GM13976 (cell line): Measurements from ENCODE around the gene RPL19.

ENCODE experiments used
- DNase-seq: peaks from one replicate; pipeline ENCODE4 v3.0.0; 2012; ENCODE audit warnings: low spot score
- in situ Hi-C: fragments of 300-500 bp; cut with MboI; formaldehyde crosslinking; loops from one replicate; pipeline ENCODE4 v1.12.0; 2022; ENCODE audit warnings: low sequenced_read_pairs, mixed read lengths, inconsistent platforms; ENCODE audit not compliant: unreplicated experiment
- TF ChIP-seq, protein P1 (sequence below): IDR thresholded peaks from 2 replicates; pipeline ENCODE4 v1.5.1; 2012; ENCODE audit warnings: borderline replicate concordance, mild to moderate bottlenecking; ENCODE audit not compliant: insufficient read depth; ENCODE audit errors: extremely low read depth, missing control alignments, control extremely low read depth

The RPL19 gene

GRCh38 chr17:39251997-39252396 lies 51.9 kb downstream of the RPL19 start:
- DNase-seq, result no peak
- in situ Hi-C loops, result no loop called here
- TF ChIP-seq, protein P1, sequence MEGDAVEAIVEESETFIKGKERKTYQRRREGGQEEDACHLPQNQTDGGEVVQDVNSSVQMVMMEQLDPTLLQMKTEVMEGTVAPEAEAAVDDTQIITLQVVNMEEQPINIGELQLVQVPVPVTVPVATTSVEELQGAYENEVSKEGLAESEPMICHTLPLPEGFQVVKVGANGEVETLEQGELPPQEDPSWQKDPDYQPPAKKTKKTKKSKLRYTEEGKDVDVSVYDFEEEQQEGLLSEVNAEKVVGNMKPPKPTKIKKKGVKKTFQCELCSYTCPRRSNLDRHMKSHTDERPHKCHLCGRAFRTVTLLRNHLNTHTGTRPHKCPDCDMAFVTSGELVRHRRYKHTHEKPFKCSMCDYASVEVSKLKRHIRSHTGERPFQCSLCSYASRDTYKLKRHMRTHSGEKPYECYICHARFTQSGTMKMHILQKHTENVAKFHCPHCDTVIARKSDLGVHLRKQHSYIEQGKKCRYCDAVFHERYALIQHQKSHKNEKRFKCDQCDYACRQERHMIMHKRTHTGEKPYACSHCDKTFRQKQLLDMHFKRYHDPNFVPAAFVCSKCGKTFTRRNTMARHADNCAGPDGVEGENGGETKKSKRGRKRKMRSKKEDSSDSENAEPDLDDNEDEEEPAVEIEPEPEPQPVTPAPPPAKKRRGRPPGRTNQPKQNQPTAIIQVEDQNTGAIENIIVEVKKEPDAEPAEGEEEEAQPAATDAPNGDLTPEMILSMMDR, result no peak

GRCh38 chr17:39252788-39253460 lies 52.8 kb downstream of the RPL19 start:
- DNase-seq, result no peak
- TF ChIP-seq, protein P1, result no peak
- in situ Hi-C loops, result no loop called here
